Renal cortex interstitium (tissue), 11 donors: ENCODE results near the gene OR52A5. TPM values are rescaled to one million over a fixed set of nuclear protein-coding genes. Genes with fewer than 3 reads are reported as not detected.

ENCODE experiments used
- DNase-seq, 11 donors: peaks; one replicate each; pipeline ENCODE4 v3.0.0-alpha.2; 2013; ENCODE audit warnings: low read depth in 9 of 11, low spot score in 4 of 11; ENCODE audit errors: extremely low read depth in 1 of 11
- polyA plus RNA-seq, 3 donors: library from polyadenylated mRNA; unstranded; fragments of 120-200 nt; gene quantifications; one replicate each; pipeline ENCODE4 v1.2.1, GENCODE V29; 2013; ENCODE audit not compliant: insufficient read length in 3 of 3

OR52A5 gene
- polyA plus RNA-seq, 3 donors = not detected

DNA sequence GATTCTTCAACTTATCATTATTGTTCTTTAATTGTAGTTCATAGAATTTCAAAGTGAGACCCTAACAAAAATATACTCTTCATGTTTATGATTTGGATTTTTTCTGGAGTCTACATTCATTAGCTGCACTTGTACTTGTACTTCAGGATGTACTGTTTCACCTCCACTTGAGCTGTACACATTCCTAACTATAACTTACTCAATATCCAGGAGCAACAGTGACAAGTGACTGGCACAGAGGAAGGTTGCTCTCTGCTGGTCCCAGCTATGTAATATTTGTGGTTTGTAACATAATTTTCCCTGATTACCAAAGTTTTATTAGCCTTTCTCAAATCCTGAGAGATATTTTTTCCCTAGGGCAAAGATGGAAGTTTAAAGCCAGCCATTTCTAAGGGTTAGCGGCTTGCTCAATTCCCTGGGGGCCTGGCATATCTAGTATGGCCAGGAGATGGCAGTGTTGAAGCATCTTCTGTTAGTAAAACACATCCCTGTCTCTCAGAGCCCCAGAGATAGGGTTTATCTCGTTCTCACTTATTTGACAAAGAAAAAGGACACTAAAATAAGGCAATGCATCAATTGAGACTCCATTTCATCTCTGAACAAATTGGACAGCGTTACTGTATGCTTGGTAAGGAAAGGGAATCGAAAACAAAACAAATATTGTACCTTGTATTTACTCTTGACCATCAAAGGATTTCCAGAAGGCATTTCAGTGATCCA, 14.2 kb downstream of the OR52A5 start:
- DNase-seq = peak; percentile 17 to 58 (median 38)

DNA sequence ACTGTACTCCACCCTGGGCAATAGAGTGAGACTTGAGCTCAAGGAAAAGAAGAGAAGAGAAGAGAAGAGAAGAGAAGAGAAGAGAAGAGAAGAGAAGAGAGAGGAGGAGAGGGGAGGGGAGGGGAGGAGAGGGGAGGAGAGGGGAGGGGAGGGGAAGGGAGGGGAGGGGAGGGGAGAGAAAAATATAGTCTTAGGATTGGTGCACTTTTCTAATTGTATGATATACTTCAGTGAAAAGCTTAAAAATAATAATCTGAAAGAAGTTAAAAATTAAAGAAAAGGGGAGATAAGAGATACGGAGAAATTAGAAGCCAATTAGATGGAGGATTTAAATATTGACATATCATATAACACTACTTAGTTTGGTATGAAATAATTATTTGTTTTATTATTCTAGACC, 19.3 kb downstream of the OR52A5 start:
- DNase-seq = no peak

DNA sequence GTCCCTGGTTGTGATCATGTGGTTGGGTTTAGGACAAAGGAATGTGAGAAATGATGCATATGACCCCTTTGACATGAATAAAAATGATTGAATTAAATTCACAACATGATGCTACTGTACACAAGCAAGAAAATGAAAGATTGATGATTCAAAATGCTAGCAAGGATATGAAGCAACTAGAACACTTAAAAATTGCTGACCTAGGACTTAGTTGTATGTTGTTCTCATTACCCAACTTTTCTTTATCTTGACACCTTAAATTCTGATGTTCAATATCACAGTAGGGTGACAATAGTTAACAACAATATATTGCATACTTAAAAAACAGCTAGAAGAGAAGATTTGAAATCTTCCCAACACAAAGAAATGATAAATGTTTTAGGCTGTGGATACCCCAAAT, 20.6 kb downstream of the OR52A5 start:
- no peak for DNase-seq

DNA sequence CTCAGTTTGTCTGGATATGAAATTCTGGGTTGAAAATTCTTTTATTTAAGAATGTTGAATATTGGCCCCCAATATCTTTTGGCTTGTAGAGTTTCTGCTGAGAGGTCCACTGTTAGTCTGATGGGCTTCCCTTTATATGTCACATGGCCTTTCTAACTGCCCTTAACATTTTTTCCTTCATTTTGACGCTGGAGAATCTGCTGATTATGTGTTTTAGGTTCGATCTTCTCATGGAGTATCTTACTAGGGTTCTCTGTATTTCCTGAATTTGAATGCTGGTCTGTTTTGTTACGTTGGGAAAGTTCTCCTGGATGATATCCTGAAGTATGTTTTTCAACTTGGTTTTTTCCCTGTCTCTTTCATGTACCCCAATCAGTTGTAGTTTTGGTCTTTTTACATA, 22.8 kb downstream of the OR52A5 start:
- no peak for DNase-seq

DNA sequence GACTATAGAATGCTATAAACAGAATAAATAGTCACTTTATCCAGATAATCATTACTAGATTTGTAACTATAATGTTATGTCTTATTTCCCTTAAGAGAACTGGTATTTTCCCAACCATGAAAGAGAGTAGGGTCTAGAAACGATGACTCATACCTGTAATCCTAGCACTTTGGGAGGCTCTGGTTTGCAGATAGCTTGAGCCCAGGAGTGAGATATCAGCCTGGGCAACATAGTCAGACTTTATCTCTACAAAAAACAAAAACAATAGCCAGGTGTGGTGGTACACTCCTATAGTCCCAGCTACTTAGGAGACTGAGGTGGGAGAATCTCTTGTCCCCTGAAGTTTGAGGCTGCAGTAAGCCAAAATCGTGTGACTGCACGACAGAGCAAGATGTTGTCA, 30.9 kb downstream of the OR52A5 start:
- no peak for DNase-seq

DNA sequence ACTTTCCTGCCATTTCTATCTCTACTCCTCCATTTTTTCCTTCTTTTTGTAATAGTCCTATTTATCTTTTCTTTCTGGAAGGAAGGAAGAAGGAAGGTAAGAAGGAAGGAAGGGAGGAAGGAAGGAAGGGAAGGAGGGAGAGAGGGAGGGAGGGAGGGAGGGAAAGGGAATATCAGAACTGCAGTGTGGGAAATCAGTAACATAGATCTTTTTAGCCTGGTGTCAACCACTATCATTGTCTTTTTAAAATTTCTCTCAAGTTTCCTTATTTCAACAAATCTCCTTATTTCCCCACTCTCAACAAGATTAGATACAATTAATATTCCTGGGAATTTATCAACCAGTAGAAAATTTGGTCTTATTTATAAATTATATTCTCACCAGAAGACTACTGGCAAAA, 35.1 kb downstream of the OR52A5 start:
- DNase-seq = no peak

DNA sequence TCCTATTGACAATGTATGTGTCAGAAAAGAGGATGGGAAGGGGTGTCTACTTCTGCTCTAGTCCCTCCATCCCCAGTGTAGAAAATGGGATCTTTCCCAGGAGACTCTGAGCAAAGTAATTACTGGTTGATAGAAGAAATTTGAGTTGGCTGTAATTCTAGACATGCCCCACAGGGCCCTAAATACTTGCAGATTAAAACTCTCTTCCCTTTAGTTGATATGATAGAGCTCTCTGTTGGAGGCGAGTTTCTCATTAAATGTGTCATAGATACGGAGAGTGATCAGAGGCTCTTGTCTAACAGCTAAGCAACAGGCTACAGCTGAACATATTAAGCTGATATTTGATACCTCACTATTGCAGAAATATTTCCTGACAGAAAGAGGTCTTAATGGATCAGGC, 35.9 kb downstream of the OR52A5 start:
- DNase-seq = no peak

DNA sequence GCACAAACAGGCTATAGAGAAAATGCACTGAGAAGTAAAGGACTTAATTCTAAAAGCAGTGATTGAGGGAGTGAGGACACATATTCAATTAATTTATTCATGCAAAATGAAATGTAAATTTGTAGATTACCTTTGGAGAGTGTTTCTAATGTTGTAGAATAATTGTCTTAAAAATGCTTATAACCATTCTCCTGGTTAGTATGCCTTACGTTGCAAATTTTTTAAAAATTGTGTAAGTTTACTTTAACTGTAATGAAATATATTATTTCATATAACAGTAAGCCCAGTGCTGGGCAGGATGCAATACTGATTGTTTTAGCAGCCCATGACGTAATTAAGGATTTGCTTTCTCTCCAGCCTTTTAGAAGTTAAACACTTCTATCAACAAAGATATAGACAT, 42.1 kb downstream of the OR52A5 start:
- DNase-seq = no peak

DNA sequence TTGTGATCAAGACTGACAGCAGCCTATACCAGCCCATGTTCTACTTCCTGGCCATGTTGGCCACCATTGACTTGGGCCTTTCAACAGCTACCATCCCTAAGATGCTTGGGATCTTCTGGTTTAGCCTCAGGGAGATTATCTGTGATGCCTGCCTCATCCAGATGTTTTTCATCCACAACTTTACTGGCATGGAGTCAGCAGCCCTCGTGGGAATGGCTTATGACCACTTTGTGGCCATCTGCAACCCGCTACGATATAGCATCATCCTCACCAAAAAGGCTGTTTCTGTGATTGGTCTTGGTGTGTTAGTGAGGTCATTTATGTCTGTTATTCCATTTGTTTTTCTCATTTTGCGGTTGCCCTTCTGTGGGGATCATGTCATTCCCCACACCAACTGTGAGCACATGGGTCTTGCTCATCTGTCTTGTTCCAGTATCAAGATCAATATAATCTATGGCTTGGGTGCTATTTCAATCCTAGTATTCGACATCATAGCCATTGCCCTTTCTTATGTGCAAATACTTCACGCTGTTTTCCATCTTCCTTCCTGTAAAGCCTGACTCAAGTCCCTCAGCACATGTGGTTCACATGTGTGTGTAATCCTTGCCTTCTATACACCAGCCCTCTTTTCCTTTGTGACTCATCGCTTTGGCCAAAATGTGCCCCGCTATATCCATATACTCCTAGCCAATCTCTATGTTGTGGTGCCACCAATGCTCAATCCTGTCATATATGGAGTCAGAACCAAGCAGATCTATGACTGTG, 45.2 kb downstream of the OR52A5 start:
- no peak for DNase-seq

DNA sequence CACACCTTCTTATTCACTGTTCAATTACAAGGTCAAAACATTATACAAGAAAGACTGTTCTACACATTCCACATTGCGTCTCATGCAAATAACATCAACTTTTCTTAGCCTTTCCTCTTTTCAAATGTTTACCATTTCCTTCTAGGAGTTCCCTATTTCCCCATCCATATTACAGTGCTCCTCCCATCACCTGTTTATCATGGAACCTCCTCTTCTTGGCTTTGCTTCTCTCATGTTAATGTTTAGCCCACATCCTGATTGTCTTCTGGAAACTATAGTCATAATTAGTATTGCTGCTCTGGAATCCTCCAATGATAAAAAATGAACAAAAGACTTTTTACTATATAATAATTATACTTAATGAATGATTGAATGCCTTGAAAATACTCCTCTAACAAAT, 47.5 kb downstream of the OR52A5 start:
- no peak for DNase-seq

DNA sequence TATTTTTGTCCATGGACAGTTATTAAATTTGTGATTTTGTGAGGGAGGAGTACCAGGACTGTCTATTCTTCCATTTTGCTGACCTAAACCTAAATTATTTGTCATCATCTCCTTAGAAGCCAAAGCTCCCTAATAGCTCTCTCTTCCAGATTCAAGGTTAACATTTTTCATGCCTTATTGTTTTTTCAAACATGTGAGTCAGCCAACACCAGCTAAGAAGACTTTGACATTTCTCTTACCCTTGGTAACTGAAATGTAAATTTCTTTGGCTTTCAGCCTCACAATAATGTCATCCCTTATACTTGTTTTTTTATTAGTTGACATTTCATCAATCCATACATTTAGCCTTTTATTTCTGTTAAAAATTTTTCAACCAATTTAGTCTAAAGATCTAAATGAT, 49.6 kb downstream of the OR52A5 start:
- no peak for DNase-seq

DNA sequence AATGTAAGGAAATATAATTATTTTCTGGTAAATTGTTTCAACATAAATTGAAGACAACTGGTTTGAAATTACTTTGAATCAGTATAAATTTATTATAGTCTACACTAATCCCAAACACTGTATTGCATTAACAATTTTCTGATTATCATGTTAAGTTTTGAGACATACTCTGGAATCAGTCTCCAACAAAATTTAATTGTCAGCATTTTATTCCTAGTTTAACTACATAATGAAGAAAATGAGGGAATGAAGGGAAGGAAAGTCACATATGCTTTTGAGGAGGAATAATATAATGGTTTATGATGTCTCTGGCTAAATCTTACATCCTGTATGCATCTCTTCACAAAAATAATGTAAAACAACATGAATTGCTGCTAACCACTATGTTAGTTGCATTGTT, 54.6 kb downstream of the OR52A5 start:
- no peak for DNase-seq

DNA sequence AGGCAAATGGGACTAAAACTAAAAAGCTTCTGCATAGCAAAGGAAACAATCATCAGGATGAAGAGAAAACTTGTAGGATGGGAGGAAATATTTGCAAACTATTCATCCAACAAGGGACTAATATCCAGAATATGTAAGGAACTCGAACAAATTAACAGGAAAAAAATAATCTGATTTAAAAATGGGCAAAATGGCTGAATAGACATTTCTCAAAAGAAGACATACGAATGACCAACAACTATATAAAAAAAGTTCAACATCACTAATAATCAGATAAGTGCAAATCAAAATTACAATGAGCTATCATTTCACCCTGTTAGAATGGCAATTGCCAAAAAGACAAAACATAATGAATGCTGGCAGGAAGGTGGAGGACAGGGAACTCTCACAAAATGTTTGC, 56.8 kb downstream of the OR52A5 start:
- DNase-seq = no peak

Other genes starting within 250 kb of the OR52A5 start
- gene OR51A7, start 234.6 kb downstream of the OR52A5 start, polyA plus RNA-seq = not detected
- gene OR51G2, start 219.0 kb downstream of the OR52A5 start, polyA plus RNA-seq = not detected
- gene OR51G1, start 214.0 kb downstream of the OR52A5 start, polyA plus RNA-seq = not detected
- gene OR51A4, start 190.8 kb downstream of the OR52A5 start, polyA plus RNA-seq = under 1 TPM in 1 of 3 donors, not detected in 2; 0.05 TPM
- gene OR51A2, start 182.6 kb downstream of the OR52A5 start, polyA plus RNA-seq = not detected
- under 1 TPM in 2 of 3 donors, not detected in 1; 0.06 to 0.11 TPM for gene OR51L1, start 143.5 kb downstream of the OR52A5 start, polyA plus RNA-seq
- gene OR52J3, start 91.8 kb downstream of the OR52A5 start, polyA plus RNA-seq = not detected
- gene OR52E2, start 78.7 kb downstream of the OR52A5 start, polyA plus RNA-seq = not detected
- gene OR52E1, start 68.8 kb downstream of the OR52A5 start, polyA plus RNA-seq = not detected
- gene OR52A1, start 16.4 kb upstream of the OR52A5 start, polyA plus RNA-seq = under 1 TPM in 2 of 3 donors, not detected in 1; 0.01 to 0.05 TPM
- not detected for gene OR51V1, start 62.3 kb upstream of the OR52A5 start, polyA plus RNA-seq
- 100 to 1,000 TPM; 110 to 331 (median 134) TPM for gene HBB, start 88.7 kb upstream of the OR52A5 start, polyA plus RNA-seq
- 1 to 10 TPM; 1.2 to 2.1 (median 1.8) TPM for gene HBD, start 96.1 kb upstream of the OR52A5 start, polyA plus RNA-seq
- 100 to 1,000 TPM; 304 to 877 (median 766) TPM for gene HBG1, start 111.5 kb upstream of the OR52A5 start, polyA plus RNA-seq
- 1,000 to 10,000 TPM; 1,167 to 4,071 (median 1,615) TPM for gene HBG2, start 116.4 kb upstream of the OR52A5 start, polyA plus RNA-seq
- gene HBE1, start 131.6 kb upstream of the OR52A5 start, polyA plus RNA-seq = 10 to 100 TPM in 1 of 3 donors, 1 to 10 TPM in 2; 2.4 to 26.1 (median 9.6) TPM
- under 1 TPM in 2 of 3 donors, not detected in 1; 0.11 to 0.27 TPM for gene OR51B4, start 163.6 kb upstream of the OR52A5 start, polyA plus RNA-seq
- gene OR51B2, start 185.9 kb upstream of the OR52A5 start, polyA plus RNA-seq = not detected
- under 1 TPM; 0.33 to 0.56 (median 0.50) TPM for gene OR51B5, start 205.2 kb upstream of the OR52A5 start, polyA plus RNA-seq
- not detected for gene OR51B6, start 213.2 kb upstream of the OR52A5 start, polyA plus RNA-seq
- gene OR51M1, start 245.5 kb upstream of the OR52A5 start, polyA plus RNA-seq = not detected